Measurements from ENCODE around the gene DLEU7.
A peak's percentile ranks its signal among the peaks of the same experiment; 100 is the strongest.

Gene DLEU7

DNA sequence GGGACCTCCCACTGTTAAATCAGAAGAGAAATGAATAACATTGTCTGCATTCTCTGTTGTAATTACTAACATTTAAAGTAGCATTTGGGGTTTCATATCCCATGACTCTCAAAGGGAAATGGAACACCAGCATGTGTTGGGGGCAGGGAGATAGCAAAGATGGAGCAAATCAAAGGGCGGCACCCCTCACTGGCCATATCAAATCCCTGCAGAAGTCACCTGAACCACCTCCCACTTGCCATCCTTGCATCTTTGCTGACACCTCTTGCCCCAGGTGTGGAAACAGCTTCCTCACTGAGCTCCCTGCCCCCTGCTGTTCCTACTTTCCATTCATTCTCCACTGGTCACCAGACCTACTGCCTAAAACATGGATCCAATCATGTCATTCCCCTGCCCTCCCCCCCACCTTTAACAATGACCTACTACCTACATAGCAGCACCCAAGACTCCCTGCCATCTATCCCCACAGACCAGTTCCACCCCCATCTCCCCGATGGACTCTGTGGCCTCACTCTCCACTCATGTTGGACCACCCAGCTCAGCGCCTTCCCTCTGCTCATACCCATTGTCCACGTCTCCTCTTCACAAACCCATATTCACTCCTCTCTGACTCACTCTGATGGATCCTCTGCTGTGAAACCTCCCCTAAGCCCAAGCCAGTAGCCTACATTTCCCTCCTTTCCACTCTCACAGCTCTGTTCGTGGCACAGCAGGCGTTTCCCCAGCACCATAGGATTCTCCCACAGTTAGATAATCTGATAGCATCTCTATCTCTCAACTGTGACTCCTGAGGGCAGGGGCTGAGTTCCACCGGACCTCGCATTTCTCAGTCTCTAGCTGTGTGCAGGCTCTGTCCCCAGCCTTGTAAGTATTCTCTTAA lies 55.9 kb downstream of the DLEU7 start:
- DNase-seq (ENCODE audit: insufficient read length, low spot score) (no peak), FAIRE-seq (no peak)
- TF ChIP-seq PAX5 (IDR thresholded peaks at IDR 0.05; ENCODE audit: insufficient read depth, low read length, severe bottlenecking), result no peak
- TF ChIP-seq POLR2AphosphoS5 (IDR thresholded peaks at IDR 0.05; ENCODE audit: low read depth, low read length), result no peak
- TF ChIP-seq TAF1 (IDR thresholded peaks at IDR 0.05; ENCODE audit: low read depth, low read length), result no peak
- TF ChIP-seq SPI1 (IDR thresholded peaks at IDR 0.05; ENCODE audit: low read depth, low read length), result no peak
- TF ChIP-seq POU2F2 (IDR thresholded peaks at IDR 0.05; ENCODE audit: low read depth, low read length), result no peak
- no peak for TF ChIP-seq POLR2A (IDR thresholded peaks at IDR 0.05; ENCODE audit: low read depth, low read length)

DNA sequence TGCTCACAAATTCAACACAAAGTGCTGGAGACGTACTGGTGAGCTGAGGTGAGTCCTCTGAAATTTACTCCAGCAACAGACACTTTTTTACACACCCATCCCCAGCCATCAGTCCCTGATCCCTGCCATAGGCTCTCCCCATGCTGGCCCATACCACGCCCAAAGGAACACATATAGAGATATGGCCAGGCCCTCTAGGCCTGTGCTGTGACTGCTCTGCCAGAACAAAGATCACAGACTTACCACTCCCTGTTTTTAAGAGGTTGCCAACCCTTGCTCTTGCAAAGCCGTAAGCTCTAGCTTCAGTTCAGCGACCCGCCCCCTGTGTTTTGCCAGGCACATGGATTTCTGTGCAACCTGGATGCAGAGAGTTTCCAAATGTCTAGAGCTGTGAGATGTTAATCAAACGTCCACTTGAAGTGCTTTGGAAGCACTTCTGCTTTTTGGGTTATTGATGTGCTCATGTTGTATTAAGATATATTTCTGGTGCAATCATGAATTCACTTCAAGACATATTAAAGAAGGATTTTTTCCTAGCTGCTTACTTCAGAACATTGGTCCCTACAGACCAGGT lies 59.7 kb downstream of the DLEU7 start:
- DNase-seq (ENCODE audit: insufficient read length, low spot score) (no peak), FAIRE-seq (no peak)
- no peak for TF ChIP-seq POLR2AphosphoS5 (IDR thresholded peaks at IDR 0.05; ENCODE audit: low read depth, low read length)
- TF ChIP-seq SPI1 (IDR thresholded peaks at IDR 0.05; ENCODE audit: low read depth, low read length), result peak; percentile 79

DNA sequence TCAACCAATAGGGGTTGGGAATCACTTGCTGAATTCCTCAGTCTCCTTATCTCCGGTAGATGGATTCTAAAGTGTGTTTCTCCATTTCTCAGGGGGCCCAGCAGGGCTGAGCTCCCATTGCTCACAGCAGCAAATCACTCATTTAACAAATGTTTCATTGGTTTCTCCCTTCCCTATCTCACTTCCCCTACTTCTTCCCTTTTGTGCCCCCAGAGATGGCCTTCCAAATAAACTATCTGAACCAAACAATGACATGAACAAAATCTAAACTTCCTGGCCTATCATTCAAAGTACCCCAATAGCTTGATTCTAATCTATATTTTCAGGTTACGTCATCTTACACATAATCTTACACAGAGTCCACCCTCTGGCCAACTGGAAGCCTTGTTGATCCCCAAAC lies 60.4 kb downstream of the DLEU7 start:
- TF ChIP-seq TAF1 (IDR thresholded peaks at IDR 0.05; ENCODE audit: low read depth, low read length), result no peak
- no peak for TF ChIP-seq SPI1 (IDR thresholded peaks at IDR 0.05; ENCODE audit: low read depth, low read length)
- TF ChIP-seq POLR2A (IDR thresholded peaks at IDR 0.05; ENCODE audit: low read depth, low read length), result no peak
- FAIRE-seq (no peak), DNase-seq (ENCODE audit: insufficient read length, low spot score) (no peak)

DNA sequence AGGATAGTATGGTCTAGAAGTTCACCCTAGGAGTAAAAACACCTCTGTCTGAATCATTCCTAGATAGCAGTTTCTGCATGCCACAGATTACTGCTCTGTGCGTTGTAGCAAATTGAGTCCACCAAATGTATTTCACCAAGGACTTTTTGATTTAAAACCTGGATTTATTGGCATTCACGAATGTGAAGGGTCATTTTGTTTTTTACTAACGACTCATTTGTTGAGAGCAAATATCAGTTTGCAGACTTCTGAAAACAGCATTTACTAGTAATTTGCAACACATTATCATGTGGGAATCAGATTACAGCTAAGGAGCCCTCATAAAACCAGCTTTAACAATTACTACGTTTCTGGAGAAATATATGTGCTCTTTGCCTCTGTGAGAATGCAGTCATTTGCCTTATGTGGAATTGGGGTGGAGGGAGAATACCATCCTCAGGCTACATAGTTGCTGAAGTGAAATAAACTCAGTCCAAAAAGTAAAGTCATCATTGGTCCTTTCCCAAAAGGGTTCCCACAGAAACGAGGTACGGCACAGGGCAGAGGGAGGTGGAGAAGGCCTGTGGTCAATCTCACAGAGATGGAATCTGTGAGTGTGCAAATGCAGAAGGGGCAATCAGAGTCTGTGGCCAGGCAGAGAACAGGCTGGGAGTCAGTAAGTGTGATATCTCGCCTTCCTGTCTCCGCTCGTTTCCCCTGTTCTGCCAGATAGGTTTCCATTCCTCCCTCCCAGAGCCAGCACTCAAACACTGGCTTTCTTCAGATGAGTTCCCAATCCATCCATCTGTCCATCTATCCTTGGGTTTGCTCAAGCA lies 63.1 kb downstream of the DLEU7 start:
- DNase-seq (ENCODE audit: insufficient read length, low spot score) (no peak), FAIRE-seq (no peak)
- TF ChIP-seq POLR2AphosphoS5 (IDR thresholded peaks at IDR 0.05; ENCODE audit: low read depth, low read length) (no peak), TAF1 (IDR thresholded peaks at IDR 0.05; ENCODE audit: low read depth, low read length) (no peak), POU2F2 (IDR thresholded peaks at IDR 0.05; ENCODE audit: low read depth, low read length) (no peak), SPI1 (IDR thresholded peaks at IDR 0.05; ENCODE audit: low read depth, low read length) (no peak), POLR2A (IDR thresholded peaks at IDR 0.05; ENCODE audit: low read depth, low read length) (no peak), PAX5 (IDR thresholded peaks at IDR 0.05; ENCODE audit: insufficient read depth, low read length, severe bottlenecking) (no peak)

DNA sequence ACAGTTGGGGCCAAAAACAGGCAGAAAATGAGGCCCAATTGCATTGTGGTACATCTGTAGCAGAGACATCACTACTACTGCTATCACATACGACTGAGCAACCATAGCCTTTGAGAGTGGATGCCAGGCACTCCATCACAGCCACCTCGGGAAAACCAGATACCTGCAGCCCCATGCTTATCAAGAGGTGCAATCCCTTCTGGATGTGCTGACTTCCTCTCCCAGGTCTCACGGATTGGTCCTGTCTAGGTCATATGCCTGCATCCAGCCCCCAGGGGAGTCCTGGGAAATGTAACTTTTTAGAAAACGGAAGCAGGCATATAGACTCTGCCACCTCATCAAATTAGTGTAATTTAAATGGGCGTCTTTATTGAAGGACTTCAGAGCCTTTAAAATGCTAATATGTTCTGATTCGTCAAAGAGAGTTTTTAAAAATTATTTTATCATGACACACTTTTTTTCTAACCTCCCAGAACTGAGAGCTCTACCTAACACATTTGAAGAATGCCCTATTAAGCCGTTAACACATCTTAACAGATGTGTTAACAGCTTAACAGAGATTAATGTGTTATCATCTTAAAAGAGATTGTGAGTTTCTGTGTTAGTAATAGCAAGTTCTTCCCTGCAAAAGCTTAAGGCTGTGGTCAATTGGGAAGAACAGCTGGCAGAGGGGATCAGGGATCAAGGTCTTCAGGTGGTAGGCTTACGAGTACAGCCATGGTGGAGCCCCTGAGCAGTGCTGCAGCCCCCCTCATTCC lies 63.9 kb downstream of the DLEU7 start:
- no peak for TF ChIP-seq PAX5 (IDR thresholded peaks at IDR 0.05; ENCODE audit: insufficient read depth, low read length, severe bottlenecking)
- TF ChIP-seq TAF1 (IDR thresholded peaks at IDR 0.05; ENCODE audit: low read depth, low read length), result no peak
- TF ChIP-seq SPI1 (IDR thresholded peaks at IDR 0.05; ENCODE audit: low read depth, low read length), result no peak
- no peak for TF ChIP-seq POLR2A (IDR thresholded peaks at IDR 0.05; ENCODE audit: low read depth, low read length)
- TF ChIP-seq POLR2AphosphoS5 (IDR thresholded peaks at IDR 0.05; ENCODE audit: low read depth, low read length), result no peak
- TF ChIP-seq POU2F2 (IDR thresholded peaks at IDR 0.05; ENCODE audit: low read depth, low read length), result no peak
- DNase-seq (ENCODE audit: insufficient read length, low spot score) (no peak), FAIRE-seq (no peak)
